ENCODE data around the gene NFKBIL1.
A peak's percentile ranks its signal among the peaks of the same experiment; 100 is the strongest.

DNA sequence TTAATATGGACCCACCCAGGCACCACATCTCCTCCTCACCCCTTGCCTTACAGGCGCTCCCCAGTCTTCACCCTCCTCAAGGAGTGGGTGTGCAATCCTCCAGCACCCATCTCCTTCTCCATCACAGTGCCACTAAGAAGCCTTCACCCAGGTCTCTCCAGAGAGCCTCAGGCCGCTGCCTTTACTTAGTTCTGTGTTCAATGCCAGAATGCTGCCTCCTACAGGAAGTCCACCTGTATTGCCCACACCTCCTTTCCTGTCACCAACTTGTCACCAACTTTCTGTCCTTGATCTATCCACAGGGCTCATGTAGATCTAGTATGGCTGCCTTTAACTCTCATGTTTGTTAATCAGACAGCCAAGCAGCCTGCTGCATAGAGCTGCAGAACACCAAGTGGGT is 38.1 kb downstream of the NFKBIL1 start:
- TF ChIP-seq, protein P1, sequence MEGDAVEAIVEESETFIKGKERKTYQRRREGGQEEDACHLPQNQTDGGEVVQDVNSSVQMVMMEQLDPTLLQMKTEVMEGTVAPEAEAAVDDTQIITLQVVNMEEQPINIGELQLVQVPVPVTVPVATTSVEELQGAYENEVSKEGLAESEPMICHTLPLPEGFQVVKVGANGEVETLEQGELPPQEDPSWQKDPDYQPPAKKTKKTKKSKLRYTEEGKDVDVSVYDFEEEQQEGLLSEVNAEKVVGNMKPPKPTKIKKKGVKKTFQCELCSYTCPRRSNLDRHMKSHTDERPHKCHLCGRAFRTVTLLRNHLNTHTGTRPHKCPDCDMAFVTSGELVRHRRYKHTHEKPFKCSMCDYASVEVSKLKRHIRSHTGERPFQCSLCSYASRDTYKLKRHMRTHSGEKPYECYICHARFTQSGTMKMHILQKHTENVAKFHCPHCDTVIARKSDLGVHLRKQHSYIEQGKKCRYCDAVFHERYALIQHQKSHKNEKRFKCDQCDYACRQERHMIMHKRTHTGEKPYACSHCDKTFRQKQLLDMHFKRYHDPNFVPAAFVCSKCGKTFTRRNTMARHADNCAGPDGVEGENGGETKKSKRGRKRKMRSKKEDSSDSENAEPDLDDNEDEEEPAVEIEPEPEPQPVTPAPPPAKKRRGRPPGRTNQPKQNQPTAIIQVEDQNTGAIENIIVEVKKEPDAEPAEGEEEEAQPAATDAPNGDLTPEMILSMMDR (IDR thresholded peaks at IDR 0.05) = peak in 1 of 7 experiments; percentile 19
- no peak for TF ChIP-seq POLR2A (IDR thresholded peaks at IDR 0.05)

Data from body of pancreas (tissue), 4 donors.